ENCODE data around the gene PATE1.

DNA sequence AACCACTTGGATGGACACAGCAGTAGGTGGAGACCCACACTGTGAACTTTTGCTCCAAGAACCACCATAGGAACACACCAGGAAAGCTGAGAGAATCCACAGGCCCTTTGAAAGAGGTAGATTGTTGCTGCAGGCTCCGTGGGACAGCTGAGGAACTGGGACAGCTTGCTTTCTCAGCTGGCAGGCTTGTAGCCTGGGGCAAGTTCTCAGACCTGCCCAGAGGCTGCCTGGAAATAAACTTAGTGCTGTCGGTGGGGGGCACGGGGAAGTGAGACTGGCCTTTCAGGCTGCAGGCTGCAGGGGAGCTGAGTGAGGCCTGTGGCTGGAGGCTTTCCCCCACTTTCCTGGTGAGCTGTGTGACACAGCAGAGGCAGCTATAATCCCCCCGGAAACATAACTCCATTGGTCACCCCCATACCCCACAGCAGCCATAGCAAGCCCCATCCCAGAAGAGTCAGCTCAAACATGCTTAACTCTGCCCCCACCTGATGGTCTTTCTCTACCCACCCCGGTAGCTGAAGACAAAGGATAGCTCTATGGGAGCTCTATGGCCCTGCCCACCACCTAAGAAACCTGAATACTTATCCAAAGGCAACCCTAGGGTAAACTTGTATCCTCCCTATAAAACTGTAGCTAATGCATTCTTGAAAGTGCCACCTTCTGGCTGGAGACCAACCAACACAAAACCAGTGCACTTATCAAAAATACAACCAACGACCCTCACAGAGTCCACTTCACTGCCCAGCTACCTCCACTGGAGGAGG, 44.0 kb upstream of the PATE1 start:
- TF ChIP-seq POLR2A (IDR thresholded peaks at IDR 0.05) (no peak), CTCF (IDR thresholded peaks at IDR 0.05) (no peak)

All from right lobe of liver (tissue), 4 donors.